ENCODE measurements around the gene MYL6B. TPM values are rescaled to one million over a fixed set of nuclear protein-coding genes. Genes with fewer than 3 reads are reported as not detected.

Gene MYL6B
- total and polyA plus RNA-seq, 2 of the 4 experiments (the other 2 are of a cell fraction): 78.3 to 112 TPM

DNA sequence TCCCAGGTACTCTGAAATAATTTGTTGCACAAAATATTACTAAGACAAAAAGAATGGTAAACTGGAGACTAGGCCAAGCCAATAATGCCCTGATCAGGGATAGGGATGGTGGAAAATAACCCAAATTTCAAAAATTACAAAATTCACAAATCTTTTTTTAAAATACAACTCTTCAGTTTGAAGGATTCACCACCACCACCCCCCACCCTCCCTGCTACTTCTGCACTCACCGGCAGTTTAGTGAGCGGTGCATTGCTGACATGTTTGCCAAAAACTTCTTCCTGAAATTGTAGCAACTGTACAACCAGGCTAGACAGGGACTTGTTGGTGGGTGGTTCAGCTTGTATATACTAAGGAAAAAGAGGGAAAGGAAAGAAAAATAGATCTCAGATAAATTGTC is 34.6 kb downstream of the MYL6B start:
- no peak overlapping the region for H4K5ac ChIP-seq (ENCODE audit: low read depth, low read length)
- peaks cover 14% of the 10 kb centered on the region; the same call in 1 of the 2 replicates for H4K20me1 ChIP-seq (ENCODE audit: insufficient read depth, low read length)
- DNase-seq (no peak), ATAC-seq (ENCODE audit: low read depth) (no peak)
- peaks cover 22% of the 10 kb centered on the region for H3K36me3 ChIP-seq (ENCODE audit: control insufficient read depth, insufficient read depth, low read length)
- H3K23ac ChIP-seq (ENCODE audit: low read depth, low read length): peak overlapping the region; percentile 34; the same call in 1 of the 2 replicates
- H2AK9ac ChIP-seq (replicated peaks; ENCODE audit: low read depth, low read length, poor library complexity): no peak overlapping the region
- H3K18ac ChIP-seq (ENCODE audit: low read depth, low read length): no peak overlapping the region
- in situ Hi-C loops (cut with MboI; ENCODE audit: low sequenced_read_pairs) (loop anchor here (5.0 kb wide), 1 partner anchor 60 kb away; the partner anchor contains the start of gene ESYT1), dilution Hi-C loops (cut with HindIII; ENCODE audit: low sequenced_read_pairs, unreplicated experiment) (no loop called here), intact Hi-C loops (cut with micrococcal nuclease) (no loop called here)
- CTCF ChIA-PET: no interaction called here
- WGBS, 2 experiments (ENCODE audit: extremely low coverage in 2 of 2, insufficient read length in 1 of 2): no CpG with 5 or more reads among the region's 2 CpGs
- H2BK15ac ChIP-seq (ENCODE audit: low read depth, low read length): no peak overlapping the region
- H3K4me2 ChIP-seq (ENCODE audit: low read depth, low read length): no peak overlapping the region; the same call in 1 of the 2 replicates
- H3K79me1 ChIP-seq (ENCODE audit: low read depth in 1 of 2, low read length in 2 of 2): peaks cover 27 to 46% of the 10 kb centered on the region in 2 experiments
- peaks cover 7% of the 10 kb centered on the region for H3K4me1 ChIP-seq (ENCODE audit: control insufficient read depth, insufficient read depth, low read length)
- no peak overlapping the region for H3K14ac ChIP-seq (replicated peaks; ENCODE audit: low read depth, low read length)
- H3K9me1 ChIP-seq (ENCODE audit: insufficient read depth, low read length): peaks cover 5% of the 10 kb centered on the region; the same call in 1 of the 2 replicates
- POLR2A ChIA-PET (ENCODE audit: unreplicated experiment): no interaction called here
- H3K27me3 ChIP-seq (ENCODE audit: control insufficient read depth, insufficient read depth, low read length): no peaks in the 10 kb centered on the region
- no peak overlapping the region for H3K4ac ChIP-seq (ENCODE audit: low read depth, low read length)
- no peak for TF ChIP-seq SMC3 (IDR thresholded peaks at IDR 0.05; ENCODE audit: low read depth, low read length)
- TF ChIP-seq NFE2L2 (IDR thresholded peaks at IDR 0.05; ENCODE audit: low read depth, low read length): no peak
- no peak for TF ChIP-seq RCOR1 (IDR thresholded peaks at IDR 0.05; ENCODE audit: insufficient replicate concordance, low read length)
- TF ChIP-seq, protein P1, sequence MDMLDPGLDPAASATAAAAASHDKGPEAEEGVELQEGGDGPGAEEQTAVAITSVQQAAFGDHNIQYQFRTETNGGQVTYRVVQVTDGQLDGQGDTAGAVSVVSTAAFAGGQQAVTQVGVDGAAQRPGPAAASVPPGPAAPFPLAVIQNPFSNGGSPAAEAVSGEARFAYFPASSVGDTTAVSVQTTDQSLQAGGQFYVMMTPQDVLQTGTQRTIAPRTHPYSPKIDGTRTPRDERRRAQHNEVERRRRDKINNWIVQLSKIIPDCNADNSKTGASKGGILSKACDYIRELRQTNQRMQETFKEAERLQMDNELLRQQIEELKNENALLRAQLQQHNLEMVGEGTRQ (IDR thresholded peaks at IDR 0.05; ENCODE audit: low read depth, low read length): no peak
- TF ChIP-seq CHD1 (IDR thresholded peaks at IDR 0.05; ENCODE audit: low read depth, low read length): no peak
- no peak for TF ChIP-seq RAD21 (IDR thresholded peaks at IDR 0.05; ENCODE audit: low read length)
- no peak for TF ChIP-seq CEBPB (IDR thresholded peaks at IDR 0.05; ENCODE audit: low read depth, low read length)
- TF ChIP-seq, protein P2, sequence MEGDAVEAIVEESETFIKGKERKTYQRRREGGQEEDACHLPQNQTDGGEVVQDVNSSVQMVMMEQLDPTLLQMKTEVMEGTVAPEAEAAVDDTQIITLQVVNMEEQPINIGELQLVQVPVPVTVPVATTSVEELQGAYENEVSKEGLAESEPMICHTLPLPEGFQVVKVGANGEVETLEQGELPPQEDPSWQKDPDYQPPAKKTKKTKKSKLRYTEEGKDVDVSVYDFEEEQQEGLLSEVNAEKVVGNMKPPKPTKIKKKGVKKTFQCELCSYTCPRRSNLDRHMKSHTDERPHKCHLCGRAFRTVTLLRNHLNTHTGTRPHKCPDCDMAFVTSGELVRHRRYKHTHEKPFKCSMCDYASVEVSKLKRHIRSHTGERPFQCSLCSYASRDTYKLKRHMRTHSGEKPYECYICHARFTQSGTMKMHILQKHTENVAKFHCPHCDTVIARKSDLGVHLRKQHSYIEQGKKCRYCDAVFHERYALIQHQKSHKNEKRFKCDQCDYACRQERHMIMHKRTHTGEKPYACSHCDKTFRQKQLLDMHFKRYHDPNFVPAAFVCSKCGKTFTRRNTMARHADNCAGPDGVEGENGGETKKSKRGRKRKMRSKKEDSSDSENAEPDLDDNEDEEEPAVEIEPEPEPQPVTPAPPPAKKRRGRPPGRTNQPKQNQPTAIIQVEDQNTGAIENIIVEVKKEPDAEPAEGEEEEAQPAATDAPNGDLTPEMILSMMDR (conservative IDR thresholded peaks at IDR 0.05; ENCODE audit: low read depth, low read length): no peak
- no peak for TF ChIP-seq RFX5 (IDR thresholded peaks at IDR 0.05; ENCODE audit: low read depth, low read length)
- no peak for TF ChIP-seq MAFK (IDR thresholded peaks at IDR 0.05; ENCODE audit: low read depth, low read length)
- TF ChIP-seq MAZ (IDR thresholded peaks at IDR 0.05; ENCODE audit: borderline replicate concordance, low read depth, low read length): no peak
- TF ChIP-seq, protein P3, sequence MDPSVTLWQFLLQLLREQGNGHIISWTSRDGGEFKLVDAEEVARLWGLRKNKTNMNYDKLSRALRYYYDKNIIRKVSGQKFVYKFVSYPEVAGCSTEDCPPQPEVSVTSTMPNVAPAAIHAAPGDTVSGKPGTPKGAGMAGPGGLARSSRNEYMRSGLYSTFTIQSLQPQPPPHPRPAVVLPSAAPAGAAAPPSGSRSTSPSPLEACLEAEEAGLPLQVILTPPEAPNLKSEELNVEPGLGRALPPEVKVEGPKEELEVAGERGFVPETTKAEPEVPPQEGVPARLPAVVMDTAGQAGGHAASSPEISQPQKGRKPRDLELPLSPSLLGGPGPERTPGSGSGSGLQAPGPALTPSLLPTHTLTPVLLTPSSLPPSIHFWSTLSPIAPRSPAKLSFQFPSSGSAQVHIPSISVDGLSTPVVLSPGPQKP (IDR thresholded peaks at IDR 0.05; ENCODE audit: borderline replicate concordance, low read depth, low read length): no peak
- TF ChIP-seq POLR2A (IDR thresholded peaks at IDR 0.05; ENCODE audit: low read depth, low read length): no peak
- H4K8ac ChIP-seq (ENCODE audit: low read depth in 2 of 2, low read length in 2 of 2): no peak overlapping the region
- no peak overlapping the region for H2AFZ ChIP-seq (replicated peaks; ENCODE audit: low read length, poor library complexity)
- H3K4me3 ChIP-seq (ENCODE audit: insufficient read depth, low read depth, low read length): no peak overlapping the region
- H3K56ac ChIP-seq (ENCODE audit: extremely low read depth, insufficient read depth, low read length): no peak overlapping the region
- no peaks in the 10 kb centered on the region for H3K9me3 ChIP-seq (ENCODE audit: control insufficient read depth, insufficient read depth, low read length)
- H2BK20ac ChIP-seq (ENCODE audit: low read depth, low read length): no peak overlapping the region
- no TSS peak for BruUV-seq (replicated peaks)
- no peak overlapping the region for H2AK5ac ChIP-seq (ENCODE audit: low read depth, low read length)
- no peak overlapping the region for H2BK120ac ChIP-seq (ENCODE audit: low read depth, low read length)
- no peak overlapping the region for H4K91ac ChIP-seq (ENCODE audit: insufficient read depth, low read depth, low read length)
- H2BK5ac ChIP-seq (ENCODE audit: low read depth, low read length, poor library complexity, severe bottlenecking): no peak overlapping the region
- H3K27ac ChIP-seq (ENCODE audit: insufficient read depth, low read length): no peak overlapping the region
- H3K9ac ChIP-seq (ENCODE audit: low read depth, low read length): no peak overlapping the region

All from IMR-90 (cell line).